ENCODE data around the gene IGF2BP1.
A peak's percentile ranks its signal among the peaks of the same experiment; 100 is the strongest.

The IGF2BP1 gene

DNA sequence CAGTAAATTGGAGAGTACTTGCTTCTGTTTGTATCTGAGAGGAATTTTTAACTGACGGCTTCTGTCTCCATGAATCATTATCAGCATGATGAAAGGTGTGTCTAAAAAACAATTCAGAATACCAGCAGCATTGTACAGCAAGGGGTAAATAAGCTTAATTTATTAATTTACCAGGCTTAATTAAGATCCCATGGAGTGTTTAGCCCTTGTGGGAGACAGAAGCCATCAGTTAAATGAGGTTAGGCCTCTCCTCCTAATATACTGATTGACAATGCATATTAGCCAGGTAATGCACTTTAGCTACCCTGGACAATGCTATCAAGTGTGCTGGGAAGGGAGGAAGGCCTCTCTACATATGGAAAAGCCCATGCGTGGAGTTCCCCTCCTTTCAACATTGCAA, 53.4 kb downstream of the IGF2BP1 start:
- Mint-ChIP-seq H3K9me3 (no peaks in the 10 kb centered on the region), H3K27me3 (peaks cover 24% of the 10 kb centered on the region), H3K4me1 (peaks cover 4% of the 10 kb centered on the region), H3K27ac (no peak overlapping the region), H3K36me3 (no peaks in the 10 kb centered on the region), H3K4me3 (no peak overlapping the region)
- ATAC-seq = no peak

- no peaks in the 10 kb centered on the region for H3K36me3 Mint-ChIP-seq
- no peak overlapping the region for H3K27ac Mint-ChIP-seq
- no peaks in the 10 kb centered on the region for H3K9me3 Mint-ChIP-seq
- ATAC-seq = no peak
- H3K4me3 Mint-ChIP-seq = no peak overlapping the region
- H3K4me1 Mint-ChIP-seq = peaks cover 4% of the 10 kb centered on the region
- peaks cover 24% of the 10 kb centered on the region for H3K27me3 Mint-ChIP-seq
These were observed 54.1 kb downstream of the IGF2BP1 start for GRCh38 chr17:49051269-49051668.

GRCh38 chr17:49053171-49053829, 56.1 kb downstream of the IGF2BP1 start:
- no peaks in the 10 kb centered on the region for H3K4me1 Mint-ChIP-seq
- ATAC-seq = peak; percentile 45
- H3K9me3 Mint-ChIP-seq = no peaks in the 10 kb centered on the region
- no peak overlapping the region for H3K4me3 Mint-ChIP-seq
- H3K27ac Mint-ChIP-seq = no peak overlapping the region
- H3K36me3 Mint-ChIP-seq = no peaks in the 10 kb centered on the region
- H3K27me3 Mint-ChIP-seq = peaks cover 23% of the 10 kb centered on the region

DNA sequence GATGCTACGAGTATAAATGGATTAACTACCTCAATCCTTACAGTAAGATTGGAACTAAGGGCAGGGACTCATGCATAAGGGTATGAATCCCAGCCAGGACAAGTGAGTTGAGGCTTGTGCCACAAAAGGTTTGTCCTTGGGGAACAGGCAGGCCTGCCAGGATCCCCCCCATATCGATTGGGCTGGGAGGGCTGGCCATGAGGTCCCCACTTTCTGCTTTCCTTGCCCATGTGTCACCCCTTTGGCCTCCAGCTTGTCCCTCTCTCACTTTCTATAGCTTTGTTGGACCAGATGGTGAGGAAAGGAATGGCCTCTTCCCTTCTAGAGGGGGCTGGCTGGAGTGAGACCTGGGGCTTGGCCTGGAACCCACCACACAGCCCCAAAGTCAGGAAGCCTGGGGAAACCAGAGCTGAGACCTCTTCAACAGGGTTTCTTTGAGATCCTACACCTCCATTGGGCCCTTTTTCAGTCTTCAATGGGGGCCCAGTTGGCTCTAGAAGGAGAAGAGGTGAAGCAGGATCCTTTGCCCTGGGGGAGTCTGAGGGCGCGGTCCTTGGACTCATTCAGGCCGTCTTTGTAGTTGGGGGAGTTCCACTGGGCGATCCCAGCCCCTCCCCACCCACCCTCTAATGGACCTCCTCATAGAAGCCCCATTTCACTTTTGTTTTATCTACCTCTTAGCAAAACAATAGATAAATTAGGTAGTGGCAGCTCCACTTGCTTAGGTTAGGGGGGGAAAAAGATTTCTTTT, 57.3 kb downstream of the IGF2BP1 start:
- no peak for ATAC-seq
- H3K36me3 Mint-ChIP-seq = no peaks in the 10 kb centered on the region
- no peaks in the 10 kb centered on the region for H3K9me3 Mint-ChIP-seq
- no peaks in the 10 kb centered on the region for H3K4me1 Mint-ChIP-seq
- no peak overlapping the region for H3K27ac Mint-ChIP-seq
- no peak overlapping the region for H3K4me3 Mint-ChIP-seq
- peaks cover 13% of the 10 kb centered on the region for H3K27me3 Mint-ChIP-seq

GRCh38 chr17:49055181-49055927, 58.2 kb downstream of the IGF2BP1 start:
- Mint-ChIP-seq H3K9me3 (no peaks in the 10 kb centered on the region), H3K27me3 (peaks cover 18% of the 10 kb centered on the region), H3K4me3 (no peak overlapping the region), H3K36me3 (no peaks in the 10 kb centered on the region), H3K27ac (no peak overlapping the region), H3K4me1 (no peaks in the 10 kb centered on the region)
- no peak for ATAC-seq

GRCh38 chr17:49061524-49061943, 64.3 kb downstream of the IGF2BP1 start:
- no peaks in the 10 kb centered on the region for H3K4me1 Mint-ChIP-seq
- no peaks in the 10 kb centered on the region for H3K36me3 Mint-ChIP-seq
- no peak for ATAC-seq
- no peak overlapping the region for H3K4me3 Mint-ChIP-seq
- H3K27ac Mint-ChIP-seq = no peak overlapping the region
- H3K9me3 Mint-ChIP-seq = peaks cover 3% of the 10 kb centered on the region
- H3K27me3 Mint-ChIP-seq = peaks cover 9% of the 10 kb centered on the region

- no peaks in the 10 kb centered on the region for H3K36me3 Mint-ChIP-seq
- H3K4me1 Mint-ChIP-seq = no peaks in the 10 kb centered on the region
- no peak for ATAC-seq
- no peak overlapping the region for H3K27ac Mint-ChIP-seq
- H3K9me3 Mint-ChIP-seq = peaks cover 3% of the 10 kb centered on the region
- H3K4me3 Mint-ChIP-seq = no peak overlapping the region
- peaks cover 9% of the 10 kb centered on the region for H3K27me3 Mint-ChIP-seq
These were observed 66.5 kb downstream of the IGF2BP1 start for GRCh38 chr17:49063652-49064051.

GRCh38 chr17:49067163-49067562, 70.0 kb downstream of the IGF2BP1 start:
- Mint-ChIP-seq H3K27ac (no peak overlapping the region), H3K9me3 (peaks cover 3% of the 10 kb centered on the region), H3K27me3 (no peaks in the 10 kb centered on the region), H3K4me1 (no peaks in the 10 kb centered on the region), H3K4me3 (no peak overlapping the region), H3K36me3 (no peaks in the 10 kb centered on the region)
- ATAC-seq = no peak

- Mint-ChIP-seq H3K27ac (no peak overlapping the region), H3K4me3 (no peak overlapping the region), H3K36me3 (no peaks in the 10 kb centered on the region), H3K9me3 (peaks cover 3% of the 10 kb centered on the region), H3K4me1 (no peaks in the 10 kb centered on the region), H3K27me3 (no peaks in the 10 kb centered on the region)
- ATAC-seq = no peak
These were observed 72.5 kb downstream of the IGF2BP1 start for GRCh38 chr17:49069585-49070273.

- H3K27ac Mint-ChIP-seq = no peak overlapping the region
- no peak overlapping the region for H3K4me3 Mint-ChIP-seq
- no peak for ATAC-seq
- no peaks in the 10 kb centered on the region for H3K9me3 Mint-ChIP-seq
- H3K36me3 Mint-ChIP-seq = no peaks in the 10 kb centered on the region
- peaks cover 9% of the 10 kb centered on the region for H3K27me3 Mint-ChIP-seq
- no peaks in the 10 kb centered on the region for H3K4me1 Mint-ChIP-seq
These were observed 73.9 kb downstream of the IGF2BP1 start for GRCh38 chr17:49071106-49071505.

- no peak for ATAC-seq
- H3K27ac Mint-ChIP-seq = no peak overlapping the region
- no peaks in the 10 kb centered on the region for H3K36me3 Mint-ChIP-seq
- H3K4me1 Mint-ChIP-seq = no peaks in the 10 kb centered on the region
- peaks cover 37% of the 10 kb centered on the region for H3K27me3 Mint-ChIP-seq
- no peaks in the 10 kb centered on the region for H3K9me3 Mint-ChIP-seq
- H3K4me3 Mint-ChIP-seq = no peak overlapping the region
These were observed 77.8 kb downstream of the IGF2BP1 start for GRCh38 chr17:49074851-49075540.

DNA sequence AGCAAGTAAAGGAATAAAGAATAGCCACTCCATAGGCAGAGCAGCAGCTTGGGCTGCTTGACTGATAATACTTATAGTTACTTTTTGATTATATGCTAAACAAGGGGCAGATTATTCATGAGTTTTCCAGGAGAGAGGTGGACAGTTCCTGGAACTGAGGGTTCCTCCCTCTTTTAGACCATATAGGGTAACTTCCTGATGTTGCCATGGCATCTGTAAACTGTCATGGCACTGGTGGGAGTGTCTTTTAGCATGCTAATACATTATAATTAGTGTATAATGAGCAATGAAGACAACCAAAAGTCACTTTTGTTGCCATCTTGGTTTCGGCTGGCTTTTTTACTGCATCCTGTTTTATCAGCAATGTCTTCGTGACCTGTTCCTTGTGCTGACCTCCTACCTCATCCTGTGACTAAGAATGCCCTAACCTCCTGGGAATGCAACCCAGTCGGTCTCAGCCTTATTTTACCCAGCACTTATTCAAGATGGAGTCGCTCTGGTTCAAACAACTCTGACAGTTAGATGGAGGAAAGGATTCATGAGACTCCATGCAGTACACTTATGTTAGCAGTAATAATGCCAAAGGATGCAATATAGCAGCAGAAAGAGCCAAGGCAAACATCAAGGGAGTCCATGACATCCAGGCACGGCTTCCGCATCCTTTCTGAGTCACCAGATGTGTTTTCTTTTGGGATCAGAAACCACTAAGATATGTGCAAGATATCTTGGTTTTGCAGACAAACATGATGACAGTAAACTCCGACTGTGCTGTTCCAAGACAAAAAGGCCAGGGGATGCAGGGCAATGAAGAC, 79.6 kb downstream of the IGF2BP1 start:
- H3K4me3 Mint-ChIP-seq = no peak overlapping the region
- no peaks in the 10 kb centered on the region for H3K4me1 Mint-ChIP-seq
- H3K9me3 Mint-ChIP-seq = no peaks in the 10 kb centered on the region
- H3K36me3 Mint-ChIP-seq = no peaks in the 10 kb centered on the region
- no peak for ATAC-seq
- H3K27me3 Mint-ChIP-seq = peaks cover 48% of the 10 kb centered on the region
- H3K27ac Mint-ChIP-seq = no peak overlapping the region

DNA sequence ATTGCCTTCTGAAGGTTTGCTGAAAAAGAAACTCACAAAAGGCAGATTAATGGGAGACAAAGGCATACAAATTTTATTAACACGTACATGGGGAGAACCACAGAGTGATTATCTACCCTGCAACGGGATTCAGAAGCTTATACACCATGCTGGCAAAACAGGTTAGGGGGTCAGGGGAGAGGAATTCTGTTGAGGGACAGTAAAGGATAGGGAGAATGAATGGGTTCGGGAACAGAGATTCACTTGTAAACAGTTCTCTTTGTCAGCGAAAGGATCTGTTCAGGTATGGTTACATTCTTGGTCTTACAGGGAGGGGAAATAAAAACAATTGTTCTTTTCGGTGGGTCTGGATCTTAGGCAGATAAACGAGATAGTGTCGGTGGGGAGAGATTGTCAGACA, 81.1 kb downstream of the IGF2BP1 start:
- no peaks in the 10 kb centered on the region for H3K36me3 Mint-ChIP-seq
- H3K9me3 Mint-ChIP-seq = no peaks in the 10 kb centered on the region
- H3K27ac Mint-ChIP-seq = no peak overlapping the region
- no peak for ATAC-seq
- no peaks in the 10 kb centered on the region for H3K4me1 Mint-ChIP-seq
- peaks cover 51% of the 10 kb centered on the region for H3K27me3 Mint-ChIP-seq
- H3K4me3 Mint-ChIP-seq = no peak overlapping the region

Measured in stimulated activated memory B cell treated with anti-CD40 and anti-IgM and Interleukin-4, amounts not matched to agents 10 μg/mL and 1 μg/mL and 100 μg/mL, for 72 hours (primary cell).